Measurements from ENCODE around the gene PLA2G2C. TPM values are rescaled to one million over a fixed set of nuclear protein-coding genes. Genes with fewer than 3 reads are reported as not detected.

PLA2G2C gene
- total and polyA plus RNA-seq, 2 of the 8 experiments (the other 6 are each of a cell fraction or from before 2014, with no cell fraction given), result not detected

GRCh38 chr1:20137604-20138003, 48.7 kb downstream of the PLA2G2C start:
- Histone ChIP-seq H4K91ac (replicated peaks; ENCODE audit: insufficient read length, low read length) (no peak overlapping the region), H3K14ac (ENCODE audit: insufficient read length) (no peak overlapping the region), H3K18ac (ENCODE audit: extremely low read depth, low read length) (no peak overlapping the region), H3K56ac (replicated peaks; ENCODE audit: insufficient read length, low read depth, low read length) (no peak overlapping the region), H3K4me1 (replicated peaks in 1 of 4; ENCODE audit: control insufficient read depth in 3 of 4, insufficient read depth in 4 of 4, low read length in 3 of 4) (no peaks in the 10 kb centered on the region), H4K5ac (ENCODE audit: insufficient read length, low read depth, low read length) (no peak overlapping the region), H2AK5ac (ENCODE audit: low read depth, low read length) (no peak overlapping the region), H3K23ac (ENCODE audit: insufficient read length) (no peak overlapping the region), H3K9ac (replicated peaks in 1 of 4; ENCODE audit: extremely low read depth in 1 of 4, low read depth in 3 of 4, low read length in 3 of 4) (no peak overlapping the region), H3K4me2 (ENCODE audit: insufficient read depth in 1 of 2, low read depth in 2 of 2, low read length in 2 of 2) (no peak overlapping the region), H3K9me3 (ENCODE audit: insufficient read depth in 2 of 2, low read depth in 1 of 2, low read length in 1 of 2) (no peaks in the 10 kb centered on the region; a peak in 1 of 4 replicates), H2BK5ac (ENCODE audit: low read depth, low read length) (no peak overlapping the region), H3K27ac (ENCODE audit: low read depth, low read length) (no peak overlapping the region), H3K4me3 (ENCODE audit: extremely low read depth in 1 of 4, insufficient read depth in 2 of 4, low read depth in 3 of 4, low read length in 4 of 4) (no peak overlapping the region), H2BK20ac (ENCODE audit: low read length) (no peak overlapping the region), H2BK120ac (replicated peaks; ENCODE audit: low read depth, low read length) (no peak overlapping the region), H4K20me1 (replicated peaks in 1 of 2; ENCODE audit: control insufficient read depth in 1 of 2, insufficient read depth in 2 of 2, low read length in 2 of 2) (no peaks in the 10 kb centered on the region), H4K8ac (ENCODE audit: extremely low read depth, insufficient read depth, low read length) (no peak overlapping the region), H3K79me1 (ENCODE audit: low read depth, low read length) (no peaks in the 10 kb centered on the region), H2AFZ (ENCODE audit: low read length) (no peak overlapping the region), H2BK12ac (ENCODE audit: low read depth, low read length) (no peak overlapping the region), H3K4ac (replicated peaks; ENCODE audit: insufficient read length, low read depth, low read length) (no peak overlapping the region), H3K23me2 (ENCODE audit: low read depth, low read length) (peaks cover 3% of the 10 kb centered on the region; the same call in 1 of the 2 replicates), H3K27me3 (replicated peaks in 1 of 4; ENCODE audit: control insufficient read depth in 3 of 4, extremely low read depth in 1 of 4, insufficient read depth in 3 of 4, low read length in 3 of 4) (no peaks in the 10 kb centered on the region), H3K36me3 (ENCODE audit: control insufficient read depth in 2 of 4, insufficient read depth in 4 of 4, low read length in 3 of 4) (no peaks in the 10 kb centered on the region), H2BK15ac (ENCODE audit: low read length) (no peak overlapping the region), H3K79me2 (ENCODE audit: control insufficient read depth in 1 of 2, insufficient read depth in 2 of 2, low read length in 2 of 2) (no peaks in the 10 kb centered on the region)
- FAIRE-seq, result no peak
- DNase-seq (ENCODE audit: low read depth in 1 of 2, low spot score in 2 of 2), result no peak
- POLR2A ChIA-PET (ENCODE audit: partially characterized antibody), result no interaction called here
- 89% methylated on average over 1 of the region's 1 CpG; no CpG with 5 or more reads in 1 of the 2 experiments for WGBS, 2 experiments (ENCODE audit: extremely low coverage in 1 of 2, insufficient coverage in 1 of 2, insufficient read length in 1 of 2, insufficient replicate concordance in 2 of 2, low coverage in 1 of 2, low lambda C conversion rate in 2 of 2, missing lambda C conversion rate in 1 of 2)
- TF ChIP-seq SP1 (IDR thresholded peaks at IDR 0.05; ENCODE audit: low read depth, low read length) (no peak), TBP (IDR thresholded peaks at IDR 0.05; ENCODE audit: low read depth, low read length) (no peak), JUND (IDR thresholded peaks at IDR 0.05; ENCODE audit: low read length) (no peak), KDM1A (IDR thresholded peaks at IDR 0.05; ENCODE audit: borderline replicate concordance, low read length) (no peak), CBX5 (IDR thresholded peaks at IDR 0.05; ENCODE audit: low read depth, low read length) (no peak), SP4 (IDR thresholded peaks at IDR 0.05; ENCODE audit: low read length) (no peak), ASH2L (IDR thresholded peaks at IDR 0.05; ENCODE audit: low read length) (no peak), RNF2 (IDR thresholded peaks at IDR 0.05; ENCODE audit: borderline replicate concordance, low read depth, low read length, missing control alignments, poor library complexity, severe bottlenecking) (no peak), MAX (IDR thresholded peaks at IDR 0.05) (no peak), SIRT6 (IDR thresholded peaks at IDR 0.05; ENCODE audit: low read length) (no peak)
- CTCF ChIA-PET (ENCODE audit: partially characterized antibody), result no interaction called here

All from H1 (cell line).